Ovary (tissue), 9 donors: ENCODE data around the gene ALKBH5. TPM values are rescaled to one million over a fixed set of nuclear protein-coding genes. Genes with fewer than 3 reads are reported as not detected.
A peak's percentile ranks its signal among the peaks of the same experiment; 100 is the strongest.

Experiments used
- DNase-seq, 5 donors: peaks; one replicate each; pipeline ENCODE4 v3.0.0-alpha.2; 2019 to 2020
- H3K27ac ChIP-seq, 2 donors: fragments of 200-600 bp; one replicate each; pipeline versions ENCODE4 v1.5.1 to v1.8.0; 2019 to 2022
- H3K27me3 ChIP-seq: fragments of 200-600 bp; one replicate; pipeline ENCODE4 v1.8.0; 2022
- H3K36me3 ChIP-seq: fragments of 200-600 bp; sonication (generic); one replicate; pipeline ENCODE4 v1.5.1; 2019
- H3K4me1 ChIP-seq: one replicate; pipeline ENCODE4 v1.8.1; 2013; ENCODE audit warnings: mild to moderate bottlenecking, moderate library complexity; ENCODE audit not compliant: insufficient read depth
- H3K4me3 ChIP-seq: fragments of 200-600 bp; sonication (generic); one replicate; pipeline ENCODE4 v1.5.1; 2017
- H3K9me3 ChIP-seq, 2 donors: fragments of 200-600 bp in 1 of 2; sonication (generic) in 1 of 2; one replicate each; pipeline versions ENCODE4 v1.5.1 to v1.8.1; 2013 to 2019; ENCODE audit warnings: mild to moderate bottlenecking in 1 of 2, moderate library complexity in 1 of 2
- EP300 ChIP-seq: sonication (generic); formaldehyde crosslinking; IDR thresholded peaks from one replicate; pipeline ENCODE4 v1.6.1; 2017; ENCODE audit warnings: antibody characterized with exemption
- POLR2A ChIP-seq: fragments of 450-650 bp; IDR thresholded peaks from one replicate; pipeline ENCODE4 v1.6.1; 2017; ENCODE audit warnings: antibody characterized with exemption, mild to moderate bottlenecking, moderate library complexity
- WGBS, 3 donors: extraction: QIAGEN DNeasy Blood & Tissue Kit in 1 of 3; methylation state at CpG; one replicate each; pipeline versions ENCODE4 v1.1.5 to v1.1.7; 2013 to 2017; 5-methylcytosine and 5-hydroxymethylcytosine counted together
- intact Hi-C, 4 donors: fragments of 100-400 bp; cut with DNase I; formaldehyde crosslinking; loops; one replicate each; pipeline versions ENCODE4 v1.11.0 to v1.15.1; 2022 to 2023
- polyA plus RNA-seq, 2 donors: library from polyadenylated mRNA; stranded (reverse); fragments of 200-250 nt in 1 of 2; fragments of 350-450 nt in 1 of 2; fragmentation: Illumina TruSeq in 1 of 2; extraction: RNeasy Lipid Tissue Mini Kit (QIAGEN cat#74804) in 1 of 2; gene quantifications; one replicate each; pipeline ENCODE4 v1.2.3, GENCODE V29; 2013 to 2014
- total RNA-seq, 7 donors: library from RNA; depleted of rRNA in 2 of 7; stranded (reverse); fragments of >200 nt in 2 of 7; fragmentation: NEBNext Ultra II Directional in 3 of 7; extraction: Animal tissue kit (Norgen Biotek cat#: 25700) in 3 of 7; gene quantifications; one replicate each; pipeline versions ENCODE4 v1.1.0 to v1.2.4, GENCODE V29; 2016 to 2023
- TF ChIP-seq, protein P1 (sequence below), 3 donors: fragments of 450-650 bp in 2 of 3; fragments of 200-600 bp in 1 of 3; IDR thresholded peaks; one replicate each; pipeline versions ENCODE4 v1.5.1 to v1.8.0; 2016 to 2022; ENCODE audit warnings: antibody characterized with exemption in 3 of 3, mild to moderate bottlenecking in 1 of 3
- donor health status: DM: no; HTN: no; CAD: no; lungs with moderate emphysema.
- donor health status: DM: no; HTN: no; CAD: no.
- donor health status: Bipolar disorder and iron deficiency.
- donor health status: DM: yes; HTN: yes; CAD: no.
- donor health status: DM: no; HTN: no; CAD: no.
- donor health status: DM: yes; HTN: yes; CAD: no.

ALKBH5 gene
- total and polyA plus RNA-seq, 9 donors = 39.6 to 137 (median 102) TPM

DNA sequence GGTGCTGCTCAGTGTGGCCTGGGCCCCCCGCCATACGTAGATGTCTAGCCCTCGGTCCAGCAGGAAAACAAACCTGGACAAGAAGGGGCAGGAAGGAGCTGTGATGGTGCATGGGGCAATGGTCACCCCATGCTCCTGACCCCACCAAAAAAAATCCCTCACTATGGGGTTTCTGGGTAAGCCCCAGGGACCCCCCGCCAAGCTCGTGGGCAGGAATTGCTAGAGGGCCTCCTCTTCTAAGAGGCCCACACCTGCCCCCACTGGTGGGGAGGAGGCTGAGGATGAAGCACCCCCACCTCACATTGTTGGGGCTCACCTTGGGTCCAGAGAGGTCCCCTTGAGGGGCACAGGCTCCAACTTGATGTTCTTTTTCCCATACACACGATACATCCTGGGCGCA, 65.2 kb downstream of the ALKBH5 start:
- Histone ChIP-seq H3K4me1 (peaks cover 2% of the 10 kb centered on the region), H3K9me3 (no peaks in the 10 kb centered on the region), H3K4me3 (no peak overlapping the region), H3K27ac (no peak overlapping the region), H3K27me3 (no peaks in the 10 kb centered on the region), H3K36me3 (no peaks in the 10 kb centered on the region)
- WGBS, 3 donors = 89 to 93% (median 91%) methylated on average over 7 of the region's 7 CpGs
- intact Hi-C loops = loop anchor here in 1 of 4 donors (5.0 kb wide), 1 partner anchor 1932 kb away; no protein-coding TSS in a partner anchor
- DNase-seq = no peak
- TF ChIP-seq, protein P1, sequence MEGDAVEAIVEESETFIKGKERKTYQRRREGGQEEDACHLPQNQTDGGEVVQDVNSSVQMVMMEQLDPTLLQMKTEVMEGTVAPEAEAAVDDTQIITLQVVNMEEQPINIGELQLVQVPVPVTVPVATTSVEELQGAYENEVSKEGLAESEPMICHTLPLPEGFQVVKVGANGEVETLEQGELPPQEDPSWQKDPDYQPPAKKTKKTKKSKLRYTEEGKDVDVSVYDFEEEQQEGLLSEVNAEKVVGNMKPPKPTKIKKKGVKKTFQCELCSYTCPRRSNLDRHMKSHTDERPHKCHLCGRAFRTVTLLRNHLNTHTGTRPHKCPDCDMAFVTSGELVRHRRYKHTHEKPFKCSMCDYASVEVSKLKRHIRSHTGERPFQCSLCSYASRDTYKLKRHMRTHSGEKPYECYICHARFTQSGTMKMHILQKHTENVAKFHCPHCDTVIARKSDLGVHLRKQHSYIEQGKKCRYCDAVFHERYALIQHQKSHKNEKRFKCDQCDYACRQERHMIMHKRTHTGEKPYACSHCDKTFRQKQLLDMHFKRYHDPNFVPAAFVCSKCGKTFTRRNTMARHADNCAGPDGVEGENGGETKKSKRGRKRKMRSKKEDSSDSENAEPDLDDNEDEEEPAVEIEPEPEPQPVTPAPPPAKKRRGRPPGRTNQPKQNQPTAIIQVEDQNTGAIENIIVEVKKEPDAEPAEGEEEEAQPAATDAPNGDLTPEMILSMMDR (IDR thresholded peaks at IDR 0.05) = no peak
- TF ChIP-seq POLR2A = no peak
- no peak for TF ChIP-seq EP300

DNA sequence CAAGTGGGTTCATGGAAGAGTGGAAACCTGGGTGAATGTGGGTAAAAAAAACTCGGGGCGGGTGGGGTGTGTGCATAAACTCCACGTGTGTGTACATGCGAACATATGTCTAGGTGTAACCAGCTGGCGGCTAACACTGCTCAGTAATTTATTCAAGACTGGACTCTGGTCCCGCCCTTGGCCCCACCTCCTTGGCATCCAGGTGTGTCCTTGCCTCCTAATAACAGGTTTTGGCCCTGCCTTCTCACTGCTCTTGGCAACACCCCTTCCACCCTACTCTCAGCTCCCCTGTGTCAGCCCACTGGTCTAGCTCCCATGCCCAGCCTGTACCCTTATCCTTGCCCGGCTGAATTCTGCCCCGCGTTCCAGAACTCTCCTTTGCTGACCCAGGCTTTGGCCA, 66.6 kb downstream of the ALKBH5 start:
- no peak for DNase-seq
- no peak overlapping the region for H3K27ac ChIP-seq
- 85 to 87% (median 86%) methylated on average over 9 of the region's 9 CpGs for WGBS, 3 donors
- no peak for TF ChIP-seq EP300
- TF ChIP-seq, protein P1 (IDR thresholded peaks at IDR 0.05) = no peak
- TF ChIP-seq POLR2A = no peak
- no peaks in the 10 kb centered on the region for H3K9me3 ChIP-seq
- peaks cover 2% of the 10 kb centered on the region for H3K4me1 ChIP-seq
- H3K27me3 ChIP-seq = no peaks in the 10 kb centered on the region
- H3K36me3 ChIP-seq = no peaks in the 10 kb centered on the region
- intact Hi-C loops = no loop called here
- no peak overlapping the region for H3K4me3 ChIP-seq

DNA sequence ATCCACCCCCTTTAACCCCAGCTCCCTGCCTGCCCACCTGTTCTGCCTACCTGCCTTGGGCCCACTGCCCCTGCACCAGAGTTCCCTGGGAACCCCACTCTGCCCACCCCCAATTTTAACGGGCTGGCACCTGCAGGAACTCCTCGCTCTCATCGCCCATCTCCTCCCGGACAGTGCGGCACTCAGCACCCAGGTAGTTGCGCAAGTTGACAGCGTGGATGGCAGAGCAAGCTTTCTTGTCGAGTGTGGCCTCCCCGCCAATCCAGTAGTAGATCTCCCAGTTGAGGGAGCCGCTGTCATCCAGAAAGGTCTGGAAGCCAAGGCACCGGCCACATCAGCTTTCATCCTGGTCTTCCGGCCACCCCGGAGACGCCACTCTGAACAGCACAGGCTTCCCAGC, 67.1 kb downstream of the ALKBH5 start:
- Histone ChIP-seq H3K36me3 (no peaks in the 10 kb centered on the region), H3K27ac (no peak overlapping the region), H3K4me3 (no peak overlapping the region), H3K27me3 (no peaks in the 10 kb centered on the region), H3K4me1 (peaks cover 2% of the 10 kb centered on the region), H3K9me3 (no peaks in the 10 kb centered on the region)
- WGBS, 3 donors = 90 to 95% (median 92%) methylated on average over 14 of the region's 14 CpGs
- intact Hi-C loops = no loop called here
- DNase-seq = peak in 1 of 5 donors; percentile 24
- TF ChIP-seq EP300 = no peak
- TF ChIP-seq, protein P1 (IDR thresholded peaks at IDR 0.05) = no peak
- no peak for TF ChIP-seq POLR2A

DNA sequence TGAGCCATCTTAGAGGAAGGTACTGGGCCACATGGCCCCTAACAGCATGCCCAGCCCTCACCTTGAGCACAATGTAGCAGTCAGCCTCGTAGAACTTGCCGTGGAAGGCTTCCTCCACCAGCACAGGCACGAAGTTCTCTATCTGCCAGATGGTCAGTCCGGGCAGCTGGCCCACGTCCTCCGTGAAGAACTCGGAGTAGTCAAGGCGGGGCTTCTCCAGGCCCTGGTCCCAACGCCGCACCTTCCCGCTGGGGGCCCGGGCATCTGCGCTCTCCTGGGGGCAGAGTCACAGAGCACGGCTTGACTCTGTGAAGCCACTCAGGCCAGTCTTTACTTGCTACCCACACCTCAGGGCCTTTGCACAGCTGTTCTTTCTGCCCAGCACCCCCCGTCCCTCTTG, 67.6 kb downstream of the ALKBH5 start:
- H3K4me1 ChIP-seq = peaks cover 2% of the 10 kb centered on the region
- no peaks in the 10 kb centered on the region for H3K36me3 ChIP-seq
- H3K27ac ChIP-seq = no peak overlapping the region
- 40 to 61% (median 49%) methylated on average over 15 of the region's 15 CpGs for WGBS, 3 donors
- H3K4me3 ChIP-seq = no peak overlapping the region
- TF ChIP-seq, protein P1 (IDR thresholded peaks at IDR 0.05) = no peak
- no peak for TF ChIP-seq EP300
- no peak for TF ChIP-seq POLR2A
- H3K9me3 ChIP-seq = no peaks in the 10 kb centered on the region
- intact Hi-C loops = no loop called here
- H3K27me3 ChIP-seq = no peaks in the 10 kb centered on the region
- peak in 1 of 5 donors; percentile 36 for DNase-seq
